Activated T-helper 1 cell treated with Interleukin-2 at 50 U/mL for 16 hours (primary cell): ENCODE measurements around the gene SYT1.

Source experiments
- DNase-seq: peaks from one replicate; pipeline ENCODE4 v3.0.0-alpha.2; 2020; ENCODE audit warnings: low read depth

SYT1 gene

GRCh38 chr12:79057540-79057939 is 193.0 kb downstream of the SYT1 start:
- no peak for DNase-seq

GRCh38 chr12:79058342-79058741 is 193.8 kb downstream of the SYT1 start:
- DNase-seq: no peak

- DNase-seq: no peak
These were observed 195.0 kb downstream of the SYT1 start for GRCh38 chr12:79059557-79059956.

- no peak for DNase-seq
These were observed 198.7 kb downstream of the SYT1 start for GRCh38 chr12:79063258-79063657.

GRCh38 chr12:79067977-79068376 is 203.4 kb downstream of the SYT1 start:
- no peak for DNase-seq

- no peak for DNase-seq
These were observed 204.4 kb downstream of the SYT1 start for GRCh38 chr12:79069009-79069408.

- no peak for DNase-seq
These were observed 206.9 kb downstream of the SYT1 start for GRCh38 chr12:79071498-79071897.

- no peak for DNase-seq
These were observed 208.9 kb downstream of the SYT1 start for GRCh38 chr12:79073506-79073905.

GRCh38 chr12:79082595-79082994 is 218.0 kb downstream of the SYT1 start:
- no peak for DNase-seq

GRCh38 chr12:79083181-79083580 is 218.6 kb downstream of the SYT1 start:
- no peak for DNase-seq

- DNase-seq: no peak
These were observed 220.6 kb downstream of the SYT1 start for GRCh38 chr12:79085106-79085682.

- DNase-seq: no peak
These were observed 222.1 kb downstream of the SYT1 start for GRCh38 chr12:79086541-79087296.

GRCh38 chr12:79098530-79098929 is 234.0 kb downstream of the SYT1 start:
- no peak for DNase-seq

GRCh38 chr12:79108962-79109361 is 244.4 kb downstream of the SYT1 start:
- no peak for DNase-seq

GRCh38 chr12:79114896-79115295 is 250.3 kb downstream of the SYT1 start:
- no peak for DNase-seq

- no peak for DNase-seq
These were observed 251.2 kb downstream of the SYT1 start for GRCh38 chr12:79115743-79116142.

GRCh38 chr12:79119796-79120195 is 255.2 kb downstream of the SYT1 start:
- DNase-seq: no peak

GRCh38 chr12:79121486-79121885 is 256.9 kb downstream of the SYT1 start:
- DNase-seq: no peak

- no peak for DNase-seq
These were observed 259.8 kb downstream of the SYT1 start for GRCh38 chr12:79124385-79124784.

GRCh38 chr12:79125358-79125757 is 260.8 kb downstream of the SYT1 start:
- no peak for DNase-seq

- DNase-seq: no peak
These were observed 262.7 kb downstream of the SYT1 start for GRCh38 chr12:79127271-79127751.

GRCh38 chr12:79128956-79129355 is 264.4 kb downstream of the SYT1 start:
- no peak for DNase-seq

- no peak for DNase-seq
These were observed 274.3 kb downstream of the SYT1 start for GRCh38 chr12:79138872-79139271.

- DNase-seq: no peak
These were observed 276.1 kb downstream of the SYT1 start for GRCh38 chr12:79140711-79141110.
